Measurements from ENCODE around the gene DNAJB14.

GRCh38 chr4:99943904-99944437, 2.4 kb downstream of the DNAJB14 start:
- TF ChIP-seq ATF2 (CRISPR knock-in tag; IDR thresholded peaks at IDR 0.05; ENCODE audit: borderline replicate concordance, low read depth) (no peak), CTCF (IDR thresholded peaks at IDR 0.05) (no peak), ESRRA (CRISPR knock-in tag; IDR thresholded peaks at IDR 0.05; ENCODE audit: borderline replicate concordance) (no peak), ZBTB21 (CRISPR knock-in tag; IDR thresholded peaks at IDR 0.05; ENCODE audit: borderline replicate concordance) (no peak), PREB (CRISPR knock-in tag; IDR thresholded peaks at IDR 0.05; ENCODE audit: borderline replicate concordance) (no peak), ARID4B (CRISPR knock-in tag; IDR thresholded peaks at IDR 0.05; ENCODE audit: borderline replicate concordance) (no peak)

Measured in WTC11 (cell line).